Measurements from ENCODE around the gene LRRC52. TPM values are rescaled to one million over a fixed set of nuclear protein-coding genes. Genes with fewer than 3 reads are reported as not detected.

LRRC52 gene
- total and polyA plus RNA-seq, 9 of the 15 experiments (the other 6 are each of a cell fraction or from before 2014, with no cell fraction given): not detected

- TF ChIP-seq SIN3A (IDR thresholded peaks at IDR 0.05; ENCODE audit: borderline replicate concordance in 2 of 2, control insufficient read depth in 1 of 2, low read depth in 2 of 2, low read length in 2 of 2): peak; percentile 42 to 53; a peak in 1 of 4 replicates
- no peak for TF ChIP-seq NR1H2 (CRISPR knock-in tag; IDR thresholded peaks at IDR 0.05)
- no peak for TF ChIP-seq JUNB (CRISPR knock-in tag; conservative IDR thresholded peaks at IDR 0.05)
- TF ChIP-seq TEAD2 (tag; IDR thresholded peaks at IDR 0.05): no peak
- TF ChIP-seq CHD2 (IDR thresholded peaks at IDR 0.05; ENCODE audit: low read depth, low read length): peak; percentile 71; the same call in 1 of the 2 replicates
- peak; percentile 39; the same call in 1 of the 2 replicates for TF ChIP-seq HDAC2 (IDR thresholded peaks at IDR 0.05)
- TF ChIP-seq ZBTB33 (CRISPR knock-in tag; IDR thresholded peaks at IDR 0.05): no peak
- TF ChIP-seq ZNF384 (IDR thresholded peaks at IDR 0.05; ENCODE audit: low read depth, low read length): no peak
- TF ChIP-seq USF1 (CRISPR knock-in tag; IDR thresholded peaks at IDR 0.05): 0 out of 2 replicates have a peak, but pooled peaks have one; percentile 12
- peak; percentile 21 for TF ChIP-seq RBBP5 (IDR thresholded peaks at IDR 0.05; ENCODE audit: borderline replicate concordance, insufficient read depth, low read length, poor library complexity, severe bottlenecking)
- TF ChIP-seq ZNF12 (CRISPR knock-in tag; IDR thresholded peaks at IDR 0.05): 0 out of 2 replicates have a peak, but pooled peaks have one; percentile 39
- TF ChIP-seq PKNOX1 (IDR thresholded peaks at IDR 0.05): peak; percentile 65
- TF ChIP-seq KDM5B (IDR thresholded peaks at IDR 0.05; ENCODE audit: insufficient replicate concordance, low read depth, low read length): peak; percentile 37
- no peak for TF ChIP-seq BRD9 (IDR thresholded peaks at IDR 0.05; ENCODE audit: low read depth, partially characterized antibody)
- no peak for TF ChIP-seq BRF2 (IDR thresholded peaks at IDR 0.05; ENCODE audit: borderline replicate concordance, insufficient read depth, insufficient read length)
- TF ChIP-seq ZZZ3 (IDR thresholded peaks at IDR 0.05): no peak
- TF ChIP-seq MTA3 (IDR thresholded peaks at IDR 0.05; ENCODE audit: borderline replicate concordance): 0 out of 2 replicates have a peak, but pooled peaks have one; percentile 46
- TF ChIP-seq ZNF395 (CRISPR knock-in tag; IDR thresholded peaks at IDR 0.05): no peak
- TF ChIP-seq SP2 (IDR thresholded peaks at IDR 0.05; ENCODE audit: extremely low read depth, low read depth, low read length, poor library complexity, severe bottlenecking): peak; percentile 60
- TF ChIP-seq ARID2 (IDR thresholded peaks at IDR 0.05): no peak
Measured at GRCh38 chr1:165597883-165598675, 54.3 kb downstream of the LRRC52 start (continued).
